DMS79 (cell line): Measurements from ENCODE around the gene PTAR1.

Experiments
- DNase-seq: peaks from one replicate; lab custom pipeline; 2025; lab: John Stamatoyannopoulos, UW

Gene PTAR1

DNA sequence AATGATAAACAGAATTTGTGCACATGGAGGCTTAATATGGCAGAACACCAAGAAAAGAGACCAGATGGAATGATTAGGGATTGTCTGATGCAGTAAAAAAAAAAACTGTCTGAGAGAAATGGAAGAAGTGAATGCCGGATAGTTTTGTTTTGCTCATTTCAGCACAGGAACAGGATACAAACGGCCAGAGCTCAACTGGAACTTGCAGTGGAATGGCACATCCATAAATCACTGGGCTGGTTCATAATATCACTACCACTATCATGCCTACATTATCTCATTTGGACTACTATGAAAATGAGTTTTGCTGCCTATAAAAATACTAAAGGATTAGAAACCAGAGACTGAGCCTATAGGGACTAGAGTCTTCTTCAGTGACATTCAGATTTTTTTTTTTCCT lies 9.7 kb downstream of the PTAR1 start:
- no peak for DNase-seq

DNA sequence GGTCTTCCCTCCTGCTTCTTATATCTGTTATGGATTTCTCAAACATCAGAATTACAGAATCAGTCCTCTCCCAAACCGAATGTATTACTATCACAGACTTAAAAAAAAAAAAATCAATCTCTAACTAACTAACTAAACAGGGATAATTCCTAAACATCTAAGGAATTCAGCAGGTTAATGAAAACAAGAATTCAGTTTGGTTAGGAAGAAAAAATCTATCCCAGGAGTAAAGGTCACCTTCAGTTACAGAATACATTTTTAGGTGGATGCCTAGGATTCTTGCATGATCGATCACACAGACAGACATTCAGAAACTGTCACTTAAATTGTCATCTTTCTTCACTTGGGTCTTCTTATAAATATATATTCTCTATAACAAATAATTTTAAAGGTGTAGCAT lies 11.5 kb downstream of the PTAR1 start:
- no peak for DNase-seq

DNA sequence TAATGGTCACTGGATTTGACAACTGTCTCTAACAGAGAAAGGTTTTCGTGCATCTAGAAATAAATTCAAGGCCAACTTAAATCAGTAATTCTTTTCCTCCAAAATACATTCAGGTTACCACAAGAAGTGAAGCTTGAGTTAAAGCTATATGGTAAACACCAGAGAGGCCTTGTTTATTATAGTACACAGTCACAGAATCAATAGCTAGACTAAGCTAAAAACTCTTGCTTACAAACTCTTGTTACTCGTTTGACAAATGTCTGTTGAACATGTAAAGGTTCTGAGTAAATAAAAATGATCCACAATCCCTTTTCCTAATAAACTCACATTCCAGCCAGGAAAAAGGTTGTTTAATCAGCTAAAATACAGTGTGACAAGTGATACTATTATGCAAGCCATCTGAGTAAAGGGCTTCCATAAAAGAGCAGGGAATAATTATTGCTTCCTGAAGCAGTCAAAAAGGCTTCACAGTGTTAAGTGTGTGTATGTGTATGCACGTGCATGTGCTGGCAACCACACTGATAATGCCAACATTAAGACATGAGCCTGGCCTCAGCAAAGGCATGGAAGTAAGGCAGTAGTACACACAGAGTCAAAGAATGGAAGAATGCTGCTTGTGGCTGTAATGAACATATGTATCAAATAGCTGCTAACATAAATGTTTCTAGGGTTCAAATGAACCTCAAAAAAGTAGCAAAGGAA lies 12.8 kb downstream of the PTAR1 start:
- no peak for DNase-seq

DNA sequence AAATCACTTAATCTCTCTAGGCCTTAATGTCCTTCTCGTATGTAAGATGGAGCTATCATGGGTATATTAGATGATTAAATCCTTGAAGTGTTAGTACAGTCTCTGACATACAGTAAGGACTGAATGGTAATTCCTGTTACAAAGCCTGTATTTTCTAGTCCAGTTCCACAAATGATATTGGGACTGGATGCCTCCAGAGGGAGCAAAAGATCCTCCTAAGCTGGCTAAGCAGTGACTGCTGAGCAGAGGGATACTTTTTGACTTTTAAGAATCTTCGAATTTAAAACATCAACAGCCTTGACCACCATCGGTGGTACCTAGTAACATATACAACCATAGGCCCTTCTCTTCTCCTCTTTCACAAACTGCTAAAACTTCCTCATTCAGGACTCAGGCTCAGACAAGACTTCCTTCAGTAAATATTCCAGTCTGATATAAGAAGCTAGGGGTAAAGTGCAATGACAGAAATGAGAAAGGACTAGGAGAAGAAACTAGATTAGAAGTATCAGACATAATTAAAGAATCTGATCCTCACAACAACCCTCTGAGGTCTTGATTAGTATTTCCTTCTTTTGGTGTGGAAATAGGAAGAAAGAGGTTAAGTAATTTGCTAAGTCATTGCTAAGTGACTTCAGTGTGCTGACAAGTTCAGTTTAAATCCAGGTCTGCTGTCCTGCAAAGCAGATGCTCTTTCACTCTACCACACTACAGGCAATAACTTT lies 13.9 kb downstream of the PTAR1 start:
- DNase-seq, result no peak

DNA sequence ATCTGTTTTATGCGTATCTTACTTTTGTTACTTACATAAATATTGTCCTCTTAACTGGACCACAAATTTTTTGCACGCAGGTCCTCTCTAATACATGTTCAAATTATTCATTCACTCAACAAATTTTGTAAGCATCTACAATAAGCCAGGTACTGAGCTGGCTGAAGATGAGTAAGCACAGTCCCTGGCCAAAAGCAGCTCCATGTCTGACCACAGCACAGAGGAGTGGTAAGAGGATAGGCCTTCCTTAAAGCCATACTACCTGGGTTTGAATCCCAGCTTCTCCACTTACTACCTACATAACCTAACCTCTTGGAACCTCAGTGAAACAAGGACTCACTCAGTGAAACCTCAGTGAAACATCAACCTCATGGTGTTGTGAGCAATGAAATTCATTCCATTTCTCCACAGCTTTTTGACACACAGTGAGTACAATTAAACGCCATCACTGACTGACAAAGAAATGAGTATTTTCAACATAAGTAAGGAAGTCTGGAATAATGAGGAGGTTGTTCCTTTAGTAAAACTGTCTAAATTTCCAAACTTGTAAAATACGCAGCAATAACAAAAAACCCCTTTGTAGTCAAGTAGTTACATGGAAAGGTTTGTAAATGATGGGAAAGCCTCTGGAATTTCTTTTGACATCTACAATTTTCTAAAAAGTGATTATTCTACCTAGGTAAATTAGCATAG lies 15.0 kb downstream of the PTAR1 start:
- no peak for DNase-seq

DNA sequence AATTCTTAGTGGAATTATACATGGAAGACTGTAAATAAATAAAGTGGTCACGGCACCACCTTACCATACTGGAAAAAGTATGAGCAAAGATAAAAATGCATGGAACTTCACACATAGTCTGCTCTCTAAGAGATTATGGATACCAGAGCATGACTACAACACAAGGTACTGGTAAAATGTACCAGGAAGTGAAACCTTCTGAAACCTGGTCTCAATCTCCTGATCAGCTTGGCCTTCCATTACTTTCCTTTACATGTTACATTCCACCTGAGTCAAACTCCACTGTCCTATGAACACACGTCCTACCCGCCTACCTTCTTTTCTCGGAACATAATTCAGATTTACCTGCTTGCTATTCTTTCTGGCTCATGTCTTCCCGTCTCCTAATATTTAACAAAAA lies 15.9 kb downstream of the PTAR1 start:
- no peak for DNase-seq

DNA sequence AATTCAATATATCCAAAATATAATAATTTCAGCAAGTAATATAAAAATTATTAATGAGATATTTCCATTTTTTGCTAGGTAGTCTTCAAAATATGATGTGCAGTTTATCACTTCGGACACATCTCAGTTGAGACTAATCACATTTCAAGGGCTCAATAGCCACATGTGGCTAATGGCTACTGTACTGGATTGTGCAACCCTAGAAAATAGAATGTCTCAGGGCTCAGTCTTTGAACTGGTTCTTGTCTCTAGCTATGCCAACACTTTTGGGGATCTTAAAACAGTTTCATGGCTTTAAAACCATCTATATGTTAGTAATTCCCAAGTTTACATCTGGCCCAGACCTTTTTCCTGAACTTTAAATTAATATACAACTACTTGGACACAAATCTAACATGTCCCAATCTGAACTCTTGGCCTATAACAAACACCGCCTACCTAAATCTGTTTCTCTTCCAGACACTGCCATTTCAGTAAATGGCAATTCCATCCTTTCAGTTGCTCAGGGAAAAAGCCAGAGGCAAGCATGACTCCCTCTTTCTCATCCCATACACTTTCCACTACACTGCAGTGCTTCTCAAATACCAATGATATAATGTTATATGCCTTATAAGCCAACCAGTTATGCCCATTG lies 18.8 kb downstream of the PTAR1 start:
- DNase-seq, result no peak

DNA sequence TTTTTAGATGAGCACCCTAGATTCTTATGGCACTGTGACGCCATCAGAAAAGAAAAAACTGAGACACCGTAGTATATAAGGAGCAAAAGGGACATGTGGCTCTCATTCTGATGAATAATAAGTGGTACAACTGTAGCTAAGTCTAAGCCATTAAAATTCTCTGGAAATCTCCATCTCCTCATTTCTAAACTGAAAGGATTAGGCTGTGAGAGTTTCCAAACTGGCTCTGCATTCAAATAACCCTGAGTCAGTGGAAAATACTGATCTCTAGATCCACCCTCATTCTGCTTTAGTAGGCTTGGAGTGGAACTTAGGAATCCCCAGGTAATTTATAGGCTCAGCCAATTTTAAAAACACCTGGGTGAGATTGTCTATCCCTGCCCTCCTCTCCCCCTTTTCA lies 28.5 kb downstream of the PTAR1 start:
- no peak for DNase-seq

DNA sequence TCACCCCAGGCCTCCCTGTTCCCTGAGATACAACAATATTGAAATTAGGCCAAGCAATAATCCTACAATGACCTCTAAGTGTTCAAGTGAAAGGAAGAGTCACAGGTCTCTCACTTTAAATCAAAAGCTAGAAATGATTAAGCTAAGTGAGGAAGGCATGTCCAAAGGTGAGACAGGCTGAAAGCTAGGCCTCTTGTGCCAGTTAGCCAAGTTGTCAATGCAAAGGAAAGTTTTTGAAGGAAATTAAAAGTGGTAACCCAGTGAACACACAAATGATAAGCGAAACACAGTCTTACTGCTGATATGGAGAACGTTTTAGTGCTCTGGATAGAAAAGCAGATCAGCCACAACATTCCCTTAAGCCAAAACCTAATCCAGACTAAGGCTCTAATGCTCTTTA lies 39.8 kb downstream of the PTAR1 start:
- DNase-seq, result no peak

DNA sequence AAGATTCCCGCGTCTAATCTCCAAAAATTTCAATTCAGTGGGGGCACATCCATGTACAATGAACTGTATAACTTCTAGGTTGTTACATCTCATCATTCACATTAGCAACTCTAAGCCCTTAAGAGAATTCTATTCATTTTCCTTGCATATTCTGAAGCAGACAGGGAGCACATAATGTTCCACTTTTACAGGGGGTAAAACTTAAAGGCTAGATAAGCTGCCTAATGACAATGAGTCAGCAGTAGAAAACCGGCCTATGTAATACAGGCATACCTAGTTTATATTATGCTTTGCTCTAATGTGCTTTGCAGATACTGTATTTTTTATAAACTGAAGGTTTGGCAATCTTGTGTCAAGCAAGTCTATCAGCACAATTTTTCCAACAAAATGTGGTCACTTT lies 40.4 kb downstream of the PTAR1 start:
- DNase-seq, result no peak

DNA sequence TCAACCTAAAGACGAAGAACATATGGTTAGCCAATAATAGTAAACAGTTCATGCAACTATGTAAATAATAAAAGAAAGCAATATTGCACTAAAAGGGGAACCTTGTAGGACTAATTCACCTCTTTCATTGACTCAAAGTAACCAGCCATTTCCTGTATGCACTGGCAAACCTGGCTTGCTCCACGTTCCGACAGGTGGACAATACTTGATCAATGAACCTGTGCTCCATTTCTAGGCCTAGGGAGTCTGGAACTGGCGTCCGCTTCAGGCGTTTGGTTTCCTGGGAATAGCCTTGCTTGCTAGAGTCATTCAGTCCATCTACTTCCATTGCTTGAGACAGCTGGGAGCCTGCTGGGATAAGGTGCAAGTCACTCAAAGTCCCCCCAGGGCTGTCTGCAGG lies 41.6 kb downstream of the PTAR1 start:
- no peak for DNase-seq

DNA sequence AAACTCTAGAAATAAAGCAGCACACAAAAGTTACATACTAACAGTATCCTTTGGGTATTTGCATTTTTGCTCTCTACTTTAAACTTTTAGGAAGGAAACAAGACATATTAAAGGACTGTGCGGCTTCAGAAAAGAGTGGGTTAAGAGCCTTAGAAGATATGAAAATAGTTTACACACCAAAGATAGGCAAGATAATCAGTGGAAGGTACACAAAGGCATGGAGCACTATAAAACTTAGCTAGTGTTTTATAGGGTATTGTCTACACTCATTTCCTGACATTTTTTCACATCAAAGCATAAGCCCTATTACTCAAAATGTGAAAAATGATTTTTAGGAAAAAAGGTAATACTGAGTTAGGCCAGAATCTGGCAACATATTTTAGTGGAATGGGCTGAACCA lies 44.0 kb downstream of the PTAR1 start:
- no peak for DNase-seq

DNA sequence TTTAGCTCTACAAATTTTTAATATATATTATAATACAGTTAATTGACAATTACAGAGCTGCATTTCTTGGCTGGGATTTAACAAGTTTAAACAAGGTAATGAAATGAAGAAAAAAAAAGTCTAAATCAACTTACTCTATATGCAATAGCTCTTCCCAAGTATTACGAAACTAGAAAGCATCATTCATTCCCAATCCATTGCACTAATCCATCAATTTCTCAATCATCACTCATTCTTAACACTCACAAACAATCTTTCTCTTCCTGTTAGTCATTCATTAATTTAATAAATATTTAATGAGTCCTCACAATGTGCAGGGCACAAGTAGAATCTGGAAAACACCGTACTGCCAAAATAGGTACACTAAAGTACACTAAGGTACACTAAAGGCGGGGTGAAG lies 44.7 kb downstream of the PTAR1 start:
- no peak for DNase-seq

DNA sequence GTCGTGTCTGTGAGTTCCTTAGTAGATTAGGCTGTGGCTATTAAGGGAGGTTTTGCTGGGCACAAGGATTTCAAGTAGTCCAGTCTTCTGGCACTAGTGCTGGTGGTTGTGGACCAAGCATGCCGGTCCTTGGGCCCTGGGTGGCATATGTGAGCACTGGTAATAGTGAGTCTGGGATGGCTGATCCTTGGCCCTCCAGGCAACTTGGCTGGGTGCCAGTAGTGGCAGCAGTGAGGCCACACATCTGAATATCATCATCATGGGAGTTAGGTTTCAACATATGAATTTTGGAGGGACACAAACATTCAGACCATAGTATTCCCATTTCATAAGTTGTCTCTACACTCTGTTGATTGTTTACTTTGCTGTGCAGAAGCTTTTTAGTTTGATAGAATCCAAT lies 62.3 kb downstream of the PTAR1 start:
- no peak for DNase-seq

DNA sequence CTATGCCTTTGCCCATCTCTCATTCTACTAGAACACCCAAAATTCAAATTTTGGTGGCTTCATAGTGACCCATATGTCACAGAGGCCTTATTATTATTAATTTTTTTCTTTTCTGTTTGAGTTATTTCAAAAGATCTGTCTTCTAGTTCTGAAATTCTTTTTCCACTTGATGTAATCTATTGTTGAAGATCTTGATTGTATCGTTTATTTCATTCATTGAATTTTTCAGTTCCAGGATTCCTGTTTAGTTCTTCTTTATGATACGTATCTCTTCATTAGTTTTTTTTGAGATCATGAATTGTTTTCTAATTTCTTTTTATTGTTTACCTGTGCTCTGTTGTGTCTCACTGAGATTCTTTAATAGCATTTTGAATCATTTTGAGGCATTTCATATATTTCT lies 63.0 kb downstream of the PTAR1 start:
- no peak for DNase-seq

DNA sequence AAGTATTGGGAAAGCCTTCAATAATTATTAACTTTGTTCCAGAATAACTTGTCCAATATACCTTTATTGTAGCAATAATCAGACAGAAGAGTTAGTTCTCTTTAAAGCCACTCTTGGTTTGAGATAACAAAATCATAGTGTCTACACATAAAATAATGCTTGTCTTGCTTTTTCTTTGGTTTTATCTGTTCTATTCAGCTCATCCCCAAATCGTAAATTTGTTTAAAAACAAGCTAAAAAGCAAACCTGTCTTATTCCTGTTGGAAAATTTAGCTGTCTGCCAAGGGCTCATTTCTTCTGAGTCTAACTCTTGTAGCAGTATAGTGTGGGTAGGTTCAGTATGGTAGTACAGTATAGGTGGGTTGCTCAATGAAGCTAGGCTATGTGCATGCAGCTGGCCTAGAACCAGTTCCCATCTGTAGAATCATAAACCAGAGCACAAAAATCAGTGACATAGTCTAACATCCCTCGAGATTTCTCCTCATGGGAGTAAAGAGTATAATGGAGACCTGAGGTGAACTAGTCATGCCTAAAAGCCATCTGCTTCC lies 69.7 kb downstream of the PTAR1 start:
- no peak for DNase-seq

DNA sequence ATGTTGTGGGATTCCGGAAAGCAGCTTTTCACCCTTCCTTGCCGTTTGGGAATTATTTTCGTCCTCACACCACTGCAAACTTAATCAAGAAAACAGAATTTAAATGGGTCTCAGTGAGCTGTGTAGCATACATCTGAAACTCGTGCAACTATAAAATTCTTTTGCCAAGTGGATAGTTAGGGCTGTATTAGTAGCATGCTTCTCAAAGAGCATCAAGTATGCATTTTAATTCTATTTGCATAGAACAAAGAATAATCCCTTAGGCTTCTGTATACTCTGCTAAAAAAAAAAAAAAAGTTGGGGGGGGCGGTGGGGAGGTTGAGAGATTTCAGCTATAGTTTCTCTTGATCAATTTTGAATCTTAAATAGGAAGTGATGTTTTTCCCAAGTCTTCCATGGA lies 75.9 kb downstream of the PTAR1 start:
- no peak for DNase-seq

DNA sequence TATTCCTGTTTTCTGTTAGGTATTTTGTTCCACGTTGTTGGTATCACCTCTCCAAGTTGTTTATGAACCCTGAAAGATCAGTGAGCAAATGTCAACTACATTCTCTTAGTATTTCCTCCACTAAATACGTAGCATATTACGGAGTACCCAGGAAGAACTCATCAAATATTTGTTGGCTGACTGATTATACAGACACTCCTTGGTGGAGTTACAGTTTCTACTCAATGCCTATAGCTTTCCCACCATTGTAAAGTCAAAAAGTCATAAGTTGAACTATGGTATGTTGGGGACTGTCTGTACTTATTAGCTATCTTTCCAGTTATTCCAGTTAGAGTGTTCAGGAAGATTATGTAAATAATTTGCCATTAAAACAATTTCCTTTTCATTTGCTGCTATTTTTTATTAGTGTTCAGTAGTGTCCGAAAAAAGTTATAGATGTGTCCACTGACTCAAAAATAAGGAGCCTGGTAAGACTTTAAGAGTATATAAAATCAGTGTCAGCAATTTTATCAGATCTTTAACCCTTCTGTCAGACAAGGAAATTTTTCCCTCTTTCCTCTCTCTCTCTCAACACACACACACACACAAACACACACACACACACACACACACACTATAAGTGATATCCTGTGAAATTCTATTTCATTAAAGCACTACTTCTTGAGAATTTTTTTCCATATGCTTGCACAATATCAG lies 80.8 kb downstream of the PTAR1 start:
- DNase-seq, result no peak

DNA sequence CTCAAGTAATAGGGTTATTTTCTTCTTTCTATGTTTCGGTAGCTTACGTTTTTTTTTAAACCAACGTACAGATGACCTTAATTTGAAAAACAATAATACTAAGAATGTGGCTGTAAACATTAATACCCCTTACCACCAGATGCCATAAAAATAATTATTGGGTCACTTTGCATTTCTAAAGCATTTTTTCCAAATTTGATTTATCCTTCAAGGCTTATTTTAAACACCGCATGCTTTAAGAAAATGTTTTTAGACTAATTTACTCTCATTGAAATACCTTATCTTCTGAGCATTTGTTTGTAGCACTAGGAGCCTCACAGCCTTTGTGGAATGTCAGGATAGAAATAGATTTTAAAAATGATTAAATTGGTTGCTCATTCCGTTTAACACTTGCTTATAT lies 81.9 kb downstream of the PTAR1 start:
- DNase-seq, result no peak

DNA sequence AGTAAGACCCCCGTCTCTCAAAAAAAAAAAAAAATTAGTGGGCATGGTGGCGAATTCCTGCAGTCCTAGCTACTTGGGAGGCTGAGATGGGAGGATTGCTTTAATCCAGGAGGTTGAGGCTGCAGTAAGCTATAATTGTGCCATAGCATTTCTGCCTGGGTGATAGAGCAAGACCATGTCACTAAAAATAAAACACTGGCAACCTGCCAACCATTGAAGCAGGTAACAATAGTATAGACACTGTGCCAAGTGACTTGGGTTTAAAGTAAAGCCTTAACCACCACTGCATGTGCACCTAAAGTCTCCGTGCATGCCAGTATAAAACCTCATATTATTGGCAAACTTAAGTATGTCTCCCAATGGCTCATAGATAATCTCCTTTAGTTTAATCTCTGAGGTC lies 84.2 kb downstream of the PTAR1 start:
- peak; percentile 11 for DNase-seq

DNA sequence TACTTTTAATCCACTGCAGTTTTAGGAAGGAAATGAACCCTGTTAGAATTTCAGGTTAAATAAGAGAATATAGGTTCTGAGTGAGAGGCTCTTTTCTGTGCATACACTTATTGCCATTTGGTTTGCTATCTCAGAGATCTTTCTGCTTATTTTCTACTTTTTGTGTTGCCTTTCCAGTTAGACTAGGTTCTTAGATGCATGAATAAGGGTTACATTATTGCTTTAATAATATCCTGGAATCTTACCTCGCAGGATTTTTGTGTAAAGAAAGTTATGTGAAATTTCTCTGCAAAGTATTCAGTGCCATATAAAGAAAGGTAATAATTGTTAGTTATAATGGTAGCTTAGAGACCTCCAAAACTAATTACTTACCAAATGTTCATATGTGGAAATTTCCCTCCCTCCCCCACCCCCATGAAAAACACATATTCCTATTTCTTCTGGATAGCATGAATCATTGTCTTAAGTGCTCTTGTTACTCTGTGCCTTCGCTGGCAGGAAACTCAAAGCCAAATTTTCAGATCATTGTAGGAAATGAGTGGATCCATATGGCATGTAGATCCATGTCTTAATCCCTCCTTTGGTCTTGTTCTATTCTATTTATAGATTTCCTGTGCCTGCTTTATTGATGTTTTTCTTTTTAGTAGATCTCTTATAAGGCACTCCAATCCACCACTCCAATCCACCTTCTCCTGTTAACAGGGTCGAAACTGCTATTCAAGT lies 84.9 kb downstream of the PTAR1 start:
- peak; percentile 56 for DNase-seq
